GM19328 (cell line): ENCODE data around the gene LVRN.
"Not testable (repeated sequence)": the region's sequence is repeated elsewhere in the genome, so short reads cannot be mapped to it uniquely, and the experiment has no call there.

ENCODE experiments used
- ATAC-seq: cut with Tn5 transposase; IDR thresholded peaks from one replicate; pipeline ENCODE4 v1.9.1; 2021; ENCODE audit warnings: mild to moderate bottlenecking, moderate library complexity; ENCODE audit not compliant: unreplicated experiment

LVRN gene

GRCh38 chr5:115962239-115962564 lies at the start of gene LVRN:
LVRN (plus strand) TSS chr5:115962475; CDS start chr5:115962618, 143 bp downstream.
- ATAC-seq: no peak

DNA sequence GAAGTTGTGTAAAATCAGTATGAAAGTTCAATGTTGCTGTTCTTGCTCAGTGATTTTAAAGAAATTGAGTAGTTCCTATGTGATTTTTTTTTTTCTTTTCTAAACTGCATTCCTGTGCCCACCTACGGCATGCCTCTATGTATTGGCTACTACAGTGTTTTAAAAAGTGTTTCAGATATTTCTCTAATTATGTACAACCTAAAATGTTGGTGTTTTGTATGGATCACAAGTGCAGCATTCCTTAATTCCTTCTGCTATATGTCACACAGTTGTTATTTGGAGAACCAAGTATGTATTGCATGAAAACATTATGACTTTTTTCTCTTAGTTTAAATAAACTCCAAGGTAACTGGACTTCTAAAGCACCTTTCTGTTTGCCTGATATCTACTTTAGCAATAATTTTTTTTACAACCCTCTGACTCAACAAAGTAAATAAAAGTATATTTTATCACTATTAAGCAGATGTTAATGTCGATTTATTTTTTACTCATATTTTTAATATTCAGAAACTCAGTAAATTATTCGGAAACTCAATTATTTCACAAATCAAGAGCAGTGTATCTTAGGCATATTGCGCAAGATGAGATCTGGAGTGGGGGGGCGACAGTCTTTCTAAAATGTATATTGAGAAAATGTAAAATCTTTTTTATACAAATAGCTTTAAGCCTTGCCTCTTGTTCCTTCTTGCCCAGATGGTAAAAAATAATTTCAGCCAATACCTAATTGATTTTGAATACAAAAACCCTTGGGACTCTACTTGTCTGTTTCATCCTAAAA lies 48.5 kb upstream of the LVRN start:
- ATAC-seq: not testable (repeated sequence)

DNA sequence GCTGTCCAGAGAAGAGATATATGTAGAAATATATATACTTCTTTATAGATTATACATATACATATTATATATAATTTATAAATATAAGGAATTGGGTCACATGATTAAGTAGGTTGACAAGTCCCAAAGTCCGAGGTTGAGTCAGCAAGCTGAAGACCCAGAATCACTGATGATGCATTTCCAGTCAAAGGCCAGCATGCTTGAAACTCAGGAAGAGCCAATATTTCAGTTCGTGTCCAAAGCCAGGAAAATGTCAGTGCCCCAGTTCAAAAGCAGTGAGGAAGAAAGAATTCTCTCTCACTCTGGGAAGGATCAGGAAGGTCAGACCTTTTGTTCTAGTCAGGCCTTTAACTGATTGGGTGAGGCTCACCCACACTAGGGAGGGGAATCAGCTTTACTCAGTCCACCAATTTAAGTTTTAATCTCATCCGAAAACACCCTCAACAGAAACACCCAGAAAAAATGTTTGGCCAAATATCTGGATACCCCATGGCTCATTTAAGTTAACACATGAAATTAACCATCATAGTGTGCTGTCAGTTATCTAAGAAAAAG lies 42.0 kb upstream of the LVRN start:
- ATAC-seq: no peak

DNA sequence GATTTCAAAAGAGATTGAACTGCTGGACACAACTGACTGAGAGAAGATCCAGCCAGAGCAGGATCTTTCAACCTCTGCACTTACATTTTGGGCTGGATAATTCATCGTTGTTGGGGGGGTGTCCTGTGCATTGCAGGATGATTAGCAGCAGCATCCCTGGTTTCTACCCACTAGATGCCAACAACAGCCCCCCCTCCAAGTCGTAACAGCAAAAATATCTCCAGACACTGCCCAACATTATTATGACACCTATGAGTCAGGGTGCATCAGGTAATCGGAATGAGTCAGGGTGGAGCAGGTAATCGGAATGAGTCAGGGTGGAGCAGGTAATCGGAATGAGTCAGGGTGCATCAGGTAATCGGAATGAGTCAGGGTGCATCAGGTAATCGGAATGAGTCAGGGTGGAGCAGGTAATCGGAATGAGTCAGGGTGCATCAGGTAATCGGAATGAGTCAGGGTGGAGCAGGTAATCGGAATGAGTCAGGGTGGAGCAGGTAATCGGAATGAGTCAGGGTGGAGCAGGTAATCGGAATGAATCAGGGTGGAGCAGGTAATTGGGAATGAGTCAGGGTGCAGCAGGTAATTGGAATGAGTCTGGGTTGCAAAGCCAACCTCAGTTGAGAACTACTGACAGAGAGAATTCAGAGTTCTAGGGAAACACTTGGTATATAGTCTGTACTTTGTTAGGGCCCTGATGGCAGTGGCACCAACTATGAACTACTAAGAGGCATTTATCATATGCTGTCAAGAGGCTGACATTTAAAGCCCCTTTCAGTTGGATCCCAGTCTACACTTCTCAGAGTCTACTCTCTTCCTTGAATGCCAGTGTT lies 33.5 kb upstream of the LVRN start:
- ATAC-seq: not testable (repeated sequence)

- not testable (repeated sequence) for ATAC-seq
These were observed 32.1 kb upstream of the LVRN start for GRCh38 chr5:115930171-115930570.

GRCh38 chr5:115930630-115931337 lies 31.5 kb upstream of the LVRN start:
- ATAC-seq: no peak

- ATAC-seq: no peak
These were observed 29.3 kb upstream of the LVRN start for GRCh38 chr5:115932991-115933390.

DNA sequence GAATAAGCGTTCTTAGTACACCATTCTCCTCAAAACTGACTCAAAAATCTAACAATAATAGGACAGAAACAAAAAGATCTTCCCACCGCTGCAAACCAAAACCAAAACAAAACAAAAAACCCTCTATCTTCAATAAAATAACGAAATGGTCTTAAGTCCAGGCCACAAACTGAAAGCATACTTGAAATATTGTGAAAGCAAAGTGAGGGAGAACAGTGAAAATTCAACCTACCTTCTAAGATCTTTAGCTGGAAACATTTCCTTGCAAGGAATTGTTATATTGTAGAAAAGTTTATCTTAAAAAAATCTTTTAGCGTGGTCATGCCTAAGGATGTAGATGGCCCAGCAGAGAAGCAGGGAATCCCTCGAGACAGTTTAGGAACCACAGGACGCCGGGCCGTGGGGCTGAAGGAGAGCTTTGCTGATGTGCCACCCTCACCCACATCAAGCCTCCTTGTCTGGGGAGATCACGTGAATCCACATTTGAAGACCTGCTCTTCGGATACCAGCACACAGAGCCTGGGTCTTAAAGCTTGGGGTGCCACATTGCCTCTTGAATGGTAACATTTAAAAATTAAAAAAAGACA lies 27.8 kb upstream of the LVRN start:
- ATAC-seq: no peak

- no peak for ATAC-seq
These were observed 26.2 kb upstream of the LVRN start for GRCh38 chr5:115936031-115936430.

DNA sequence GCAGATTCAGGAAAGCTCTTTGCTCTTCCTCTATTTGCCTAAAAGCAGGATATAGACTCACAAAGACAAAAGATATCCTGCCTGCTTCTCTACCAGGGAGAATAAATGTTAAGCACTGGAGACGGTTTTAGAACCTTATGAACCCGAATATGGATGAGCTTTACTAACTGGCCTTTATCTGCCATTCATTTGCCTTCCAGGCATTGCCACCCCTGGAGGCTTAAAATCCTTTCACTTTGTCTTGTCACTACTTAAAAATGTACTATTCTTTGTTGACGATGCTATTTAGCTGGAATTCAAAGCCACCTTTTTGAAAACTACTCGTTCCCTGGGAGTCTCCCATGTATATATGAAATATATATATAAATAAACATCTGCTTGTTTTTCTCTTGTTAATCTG lies 23.2 kb upstream of the LVRN start:
- ATAC-seq: no peak

GRCh38 chr5:115940080-115940810 lies 22.0 kb upstream of the LVRN start:
- no peak for ATAC-seq

DNA sequence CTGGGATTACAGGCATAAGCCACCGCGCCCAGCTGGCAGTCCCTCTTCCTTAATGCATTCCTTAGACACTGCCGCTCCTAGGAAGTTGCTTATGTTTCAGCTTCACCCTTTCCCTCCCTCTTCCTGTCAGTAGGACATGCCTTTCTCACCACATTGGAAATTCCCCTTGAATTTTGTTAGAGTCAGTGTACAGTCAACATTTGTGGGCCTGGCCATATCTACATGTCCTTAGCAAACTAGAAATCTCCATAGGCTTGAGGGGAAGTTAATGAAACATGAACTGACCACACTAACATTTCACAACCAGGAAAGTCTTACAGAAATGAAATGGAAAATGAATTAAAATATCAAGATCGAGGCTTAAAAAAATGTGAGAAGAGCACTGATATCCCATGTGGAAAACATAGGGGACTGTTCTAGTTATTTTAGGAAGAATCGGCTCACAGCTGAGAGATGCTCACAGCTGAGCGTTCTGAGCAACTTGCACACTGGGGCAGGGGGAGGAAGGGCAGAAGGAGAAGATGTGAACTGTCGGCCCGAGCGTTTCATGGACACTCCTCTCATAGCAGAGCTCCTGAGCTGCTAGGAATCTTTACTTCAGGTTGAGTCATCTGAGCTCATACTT lies 21.1 kb upstream of the LVRN start:
- no peak for ATAC-seq

DNA sequence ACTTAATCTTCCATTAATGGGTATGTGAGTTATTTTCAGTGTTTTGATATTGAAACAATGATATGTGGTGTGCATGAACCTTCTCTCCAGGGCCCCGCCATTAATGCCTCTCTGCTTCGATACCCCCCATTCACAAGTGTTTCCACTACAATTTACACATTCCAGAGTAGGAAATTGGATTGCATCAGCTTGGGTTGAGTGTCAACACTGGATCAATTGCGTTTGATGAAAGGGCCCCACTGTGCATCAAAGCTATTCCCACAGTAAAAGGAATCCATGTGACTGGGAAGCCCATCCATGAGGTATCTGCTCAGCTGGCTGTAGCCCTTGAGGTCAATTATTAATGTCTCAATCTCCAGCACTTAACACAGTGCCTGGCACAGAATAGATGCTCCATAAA lies 17.8 kb upstream of the LVRN start:
- ATAC-seq: no peak

DNA sequence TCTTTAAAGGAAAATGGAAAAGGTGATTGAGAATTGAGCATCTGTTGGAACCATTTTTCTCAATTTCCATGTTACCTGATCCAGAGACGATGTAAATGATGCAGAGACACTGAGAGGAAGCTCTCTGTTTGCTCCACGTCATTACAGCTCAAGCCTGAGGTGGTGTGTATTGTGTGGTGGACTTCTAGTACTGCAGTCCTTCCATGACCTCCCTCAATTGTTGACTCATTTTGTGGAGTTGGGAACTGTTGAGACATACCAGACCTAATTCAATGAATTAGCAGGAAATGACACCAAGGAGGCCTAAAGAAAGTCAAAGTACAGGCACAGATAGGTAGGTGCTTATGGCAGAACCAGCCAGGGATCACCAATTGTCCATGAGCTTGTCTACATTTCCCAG lies 15.6 kb upstream of the LVRN start:
- no peak for ATAC-seq

GRCh38 chr5:115947260-115947659 lies 15.0 kb upstream of the LVRN start:
- no peak for ATAC-seq

DNA sequence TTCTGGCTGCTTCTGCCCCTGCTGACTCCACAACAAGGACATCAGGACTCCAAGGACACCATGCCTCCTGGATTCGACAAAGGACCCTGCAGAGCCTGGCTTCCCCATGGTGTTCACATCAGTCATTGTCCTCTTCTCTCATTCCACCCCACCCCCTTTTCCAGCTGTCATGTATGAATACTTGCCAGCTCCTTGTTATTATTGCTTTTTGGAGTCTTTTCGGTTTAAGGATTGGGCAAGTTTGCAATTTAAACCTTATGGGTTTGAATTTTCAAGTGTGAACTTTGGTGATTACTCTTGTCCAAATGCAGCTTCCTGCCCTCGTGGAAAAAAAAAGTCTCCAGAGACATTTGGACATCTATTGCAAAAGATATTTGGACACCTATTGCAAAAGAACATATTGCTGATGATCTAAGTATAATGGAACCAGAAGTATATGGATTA lies 14.2 kb upstream of the LVRN start:
- ATAC-seq: no peak

- ATAC-seq: no peak
These were observed 13.2 kb upstream of the LVRN start for GRCh38 chr5:115949096-115949495.

- ATAC-seq: no peak
These were observed 9.7 kb upstream of the LVRN start for GRCh38 chr5:115952588-115952987.

- ATAC-seq: no peak
These were observed 8.1 kb upstream of the LVRN start for GRCh38 chr5:115954144-115954543.

GRCh38 chr5:115956957-115957356 lies 5.3 kb upstream of the LVRN start:
- ATAC-seq: no peak
